H1 (cell line): Measurements from ENCODE around the gene FSD1. TPM values are rescaled to one million over a fixed set of nuclear protein-coding genes. Genes with fewer than 3 reads are reported as not detected.

Source experiments
- CTCF ChIA-PET: fragments of 300-600 bp; sonication (Branson Sonifier 250); formaldehyde crosslinking; loops from one replicate; lab custom pipeline; 2021; ENCODE audit not compliant: partially characterized antibody; lab: Charles Lee
- POLR2A ChIA-PET: fragments of 300-600 bp; sonication (Branson Sonifier 250); formaldehyde crosslinking; loops from one replicate; lab custom pipeline; 2021; ENCODE audit warnings: inconsistent platforms; ENCODE audit not compliant: partially characterized antibody; lab: Charles Lee
- DNase-seq, 2 experiments: peaks; one replicate each; pipeline versions ENCODE4 v3.0.0 to v3.0.0-alpha.2; 2010 to 2022; ENCODE audit warnings: low spot score in 2 of 2, low read depth in 1 of 2, mixed read lengths in 1 of 2
- FAIRE-seq: peaks from 2 replicates; lab custom pipeline; 2011; peaks lifted over from hg19 to GRCh38; lab: Jason Lieb, UNC
- H2AFZ ChIP-seq: 2 replicates; pipeline ENCODE4 v1.8.1; 2012; ENCODE audit warnings: low read length, inconsistent platforms
- H2AK5ac ChIP-seq: 2 replicates; pipeline ENCODE4 v1.6.1; 2013; ENCODE audit warnings: low read depth, low read length
- H2BK120ac ChIP-seq: replicated peaks from 2 replicates; pipeline ENCODE3; 2013; ENCODE audit warnings: low read depth, low read length, inconsistent platforms
- H2BK12ac ChIP-seq: 2 replicates; pipeline ENCODE4 v1.6.1; 2013; ENCODE audit warnings: low read depth, low read length
- H2BK15ac ChIP-seq: 2 replicates; pipeline ENCODE4 v1.6.1; 2013; ENCODE audit warnings: low read length
- H2BK20ac ChIP-seq: 2 replicates; pipeline ENCODE4 v1.6.1; 2013; ENCODE audit warnings: low read length
- H2BK5ac ChIP-seq: 2 replicates; pipeline ENCODE4 v1.6.1; 2013; ENCODE audit warnings: low read depth, low read length
- H3K14ac ChIP-seq: 2 replicates; pipeline ENCODE4 v1.6.1; 2013; ENCODE audit warnings: inconsistent platforms; ENCODE audit not compliant: insufficient read length
- H3K18ac ChIP-seq: 2 replicates; pipeline ENCODE4 v1.6.1; 2013; ENCODE audit warnings: low read length; ENCODE audit errors: extremely low read depth
- H3K23ac ChIP-seq: 2 replicates; pipeline ENCODE4 v1.6.1; 2013; ENCODE audit warnings: inconsistent platforms; ENCODE audit not compliant: insufficient read length
- H3K23me2 ChIP-seq: 2 replicates; pipeline ENCODE4 v1.6.1; 2013; ENCODE audit warnings: low read depth, low read length
- H3K27ac ChIP-seq: 2 replicates; pipeline ENCODE4 v1.6.1; 2011; ENCODE audit warnings: low read depth, low read length, inconsistent platforms
- H3K27me3 ChIP-seq, 4 experiments: replicated peaks in 1 of 4; 1 replicate in 1 of 4; 2 replicates in 3 of 4; pipeline versions ENCODE4 v1.6.1 to v1.8.1; 2011 to 2013; ENCODE audit warnings: low read length in 3 of 4, mild to moderate bottlenecking in 3 of 4, inconsistent platforms in 2 of 4, mixed read lengths in 2 of 4, moderate library complexity in 1 of 4; ENCODE audit not compliant: control insufficient read depth in 3 of 4, insufficient read depth in 3 of 4; ENCODE audit errors: extremely low read depth in 1 of 4
- H3K36me3 ChIP-seq, 4 experiments: 2 replicates each; pipeline versions ENCODE4 v1.6.1 to v1.8.1; 2011 to 2013; ENCODE audit warnings: mild to moderate bottlenecking in 4 of 4, low read length in 3 of 4, moderate library complexity in 2 of 4, control low read depth in 1 of 4, inconsistent platforms in 1 of 4; ENCODE audit not compliant: insufficient read depth in 4 of 4, control insufficient read depth in 2 of 4
- H3K4ac ChIP-seq: replicated peaks from 2 replicates; pipeline ENCODE3; 2013; ENCODE audit warnings: low read length, low read depth, mixed read lengths, inconsistent platforms; ENCODE audit not compliant: insufficient read length
- H3K4me1 ChIP-seq, 4 experiments: replicated peaks in 1 of 4; 1 replicate in 1 of 4; 2 replicates in 3 of 4; pipeline versions ENCODE4 v1.6.1 to v1.8.1; 2011 to 2013; ENCODE audit warnings: low read length in 3 of 4, inconsistent platforms in 2 of 4, mixed read lengths in 1 of 4; ENCODE audit not compliant: insufficient read depth in 4 of 4, control insufficient read depth in 3 of 4
- H3K4me2 ChIP-seq, 2 experiments: 2 replicates each; pipeline versions ENCODE4 v1.6.1 to v1.8.1; 2011 to 2013; ENCODE audit warnings: low read depth in 2 of 2, low read length in 2 of 2, control low read depth in 1 of 2, inconsistent platforms in 1 of 2, mild to moderate bottlenecking in 1 of 2; ENCODE audit not compliant: insufficient read depth in 1 of 2
- H3K4me3 ChIP-seq, 4 experiments: fragments of 200-600, 300-600 bp in 1 of 4; sonication (generic), shearing (Covaris generic), sonication (Bioruptor Twin) in 1 of 4; 2 replicates each; pipeline versions ENCODE4 v1.5.1 to v1.8.1; 2011 to 2016; ENCODE audit warnings: low read length in 4 of 4, low read depth in 3 of 4, control low read depth in 2 of 4, inconsistent platforms in 2 of 4, mild to moderate bottlenecking in 2 of 4, mixed read lengths in 1 of 4, moderate library complexity in 1 of 4; ENCODE audit not compliant: insufficient read depth in 2 of 4; ENCODE audit errors: extremely low read depth in 1 of 4
- H3K56ac ChIP-seq: replicated peaks from 2 replicates; pipeline ENCODE3; 2013; ENCODE audit warnings: low read depth, mild to moderate bottlenecking, mixed read lengths, low read length, inconsistent platforms; ENCODE audit not compliant: insufficient read length
- H3K79me1 ChIP-seq: 2 replicates; pipeline ENCODE4 v1.6.1; 2013; ENCODE audit warnings: low read depth, low read length, control low read depth
- H3K79me2 ChIP-seq, 2 experiments: 2 replicates each; pipeline versions ENCODE4 v1.6.1 to v1.8.1; 2012 to 2013; ENCODE audit warnings: low read length in 2 of 2, mild to moderate bottlenecking in 2 of 2, inconsistent platforms in 1 of 2; ENCODE audit not compliant: insufficient read depth in 2 of 2, control insufficient read depth in 1 of 2
- H3K9ac ChIP-seq, 4 experiments: replicated peaks in 1 of 4; 1 replicate in 1 of 4; 2 replicates in 3 of 4; pipeline versions ENCODE4 v1.6.1 to v1.8.1; 2011 to 2013; ENCODE audit warnings: low read depth in 3 of 4, low read length in 3 of 4, control low read depth in 2 of 4, mild to moderate bottlenecking in 2 of 4, moderate library complexity in 2 of 4, inconsistent platforms in 1 of 4; ENCODE audit errors: extremely low read depth in 1 of 4
- H3K9me3 ChIP-seq, 2 experiments: 2 replicates each; pipeline versions ENCODE4 v1.6.1 to v1.8.1; 2012 to 2013; ENCODE audit warnings: mild to moderate bottlenecking in 2 of 2, moderate library complexity in 2 of 2, control low read depth in 1 of 2, inconsistent platforms in 1 of 2, low read depth in 1 of 2, low read length in 1 of 2, mixed read lengths in 1 of 2; ENCODE audit not compliant: insufficient read depth in 2 of 2
- H4K20me1 ChIP-seq, 2 experiments: replicated peaks in 1 of 2; 2 replicates each; pipeline versions ENCODE3 to v1.8.1; 2011 to 2013; ENCODE audit warnings: inconsistent platforms in 2 of 2, low read length in 2 of 2, mild to moderate bottlenecking in 1 of 2; ENCODE audit not compliant: insufficient read depth in 2 of 2, control insufficient read depth in 1 of 2
- H4K5ac ChIP-seq: 2 replicates; pipeline ENCODE4 v1.6.1; 2013; ENCODE audit warnings: low read length, low read depth, mixed read lengths, inconsistent platforms; ENCODE audit not compliant: insufficient read length
- H4K8ac ChIP-seq: 2 replicates; pipeline ENCODE4 v1.8.0; 2013; ENCODE audit warnings: mild to moderate bottlenecking, moderate library complexity, low read length, inconsistent platforms; ENCODE audit not compliant: insufficient read depth; ENCODE audit errors: extremely low read depth
- H4K91ac ChIP-seq: replicated peaks from 2 replicates; pipeline ENCODE3; 2013; ENCODE audit warnings: low read length, mixed read lengths, inconsistent platforms; ENCODE audit not compliant: insufficient read length
- BACH1 ChIP-seq: IDR thresholded peaks from 2 replicates; pipeline ENCODE4 v1.6.1; 2012; ENCODE audit warnings: low read length, improper control_type of control experiment
- BCL11A ChIP-seq, 2 experiments: IDR thresholded peaks; one replicate each; pipeline ENCODE4 v1.6.1; 2011; ENCODE audit warnings: low read depth in 2 of 2, low read length in 2 of 2, mild to moderate bottlenecking in 2 of 2
- BRCA1 ChIP-seq: IDR thresholded peaks from 2 replicates; pipeline ENCODE4 v1.6.1; 2012; ENCODE audit warnings: low read depth, low read length, improper control_type of control experiment
- CHD1 ChIP-seq: IDR thresholded peaks from 2 replicates; pipeline ENCODE4 v1.6.1; 2012; ENCODE audit warnings: low read depth, low read length, improper control_type of control experiment
- CTBP2 ChIP-seq: IDR thresholded peaks from 2 replicates; pipeline ENCODE4 v1.7.0; 2011; ENCODE audit warnings: borderline replicate concordance, mild to moderate bottlenecking, moderate library complexity, mixed read lengths, low read length; ENCODE audit not compliant: insufficient read depth, insufficient read length
- EZH2 ChIP-seq: fragments of 200-600 bp; sonication (generic); IDR thresholded peaks from 2 replicates; pipeline ENCODE4 v1.7.1; 2012; ENCODE audit warnings: low read depth, mild to moderate bottlenecking, moderate library complexity, low read length, inconsistent platforms; ENCODE audit not compliant: severe bottlenecking
- KDM4A ChIP-seq: IDR thresholded peaks from one replicate; pipeline ENCODE4 v1.7.1; 2012; ENCODE audit warnings: low read depth, mild to moderate bottlenecking, moderate library complexity, low read length, inconsistent platforms; ENCODE audit not compliant: severe bottlenecking
- POU5F1 ChIP-seq: IDR thresholded peaks from 2 replicates; pipeline ENCODE4 v1.6.1; 2011; ENCODE audit warnings: low read depth, mild to moderate bottlenecking, low read length, moderate library complexity
- RBBP5 ChIP-seq: IDR thresholded peaks from 2 replicates; pipeline ENCODE4 v1.7.1; 2012; ENCODE audit warnings: low read depth, mild to moderate bottlenecking, inconsistent platforms, low read length, moderate library complexity, borderline replicate concordance
- RFX5 ChIP-seq: IDR thresholded peaks from 2 replicates; pipeline ENCODE4 v1.6.1; 2011; ENCODE audit warnings: low read depth, low read length, improper control_type of control experiment, borderline replicate concordance
- SP4 ChIP-seq: IDR thresholded peaks from 2 replicates; pipeline ENCODE4 v1.6.1; 2012; ENCODE audit warnings: low read length, inconsistent platforms
- TAF1 ChIP-seq: IDR thresholded peaks from 2 replicates; pipeline ENCODE4 v1.6.1; 2011; ENCODE audit warnings: mild to moderate bottlenecking, low read depth, low read length
- WGBS, 2 experiments: shearing (Covaris generic) in 1 of 2; methylation state at CpG; one replicate each; pipeline versions ENCODE4 v1.1.6 to v1.1.7; 2013 to 2015; ENCODE audit warnings: low lambda C conversion rate in 2 of 2, mixed read lengths in 2 of 2, inconsistent platforms in 1 of 2, low coverage in 1 of 2, missing lambda C conversion rate in 1 of 2; ENCODE audit not compliant: insufficient replicate concordance in 2 of 2, insufficient coverage in 1 of 2, insufficient read length in 1 of 2; ENCODE audit errors: extremely low coverage in 1 of 2, missing lambda C conversion rate in 1 of 2; 5-methylcytosine and 5-hydroxymethylcytosine counted together
- polyA plus RNA-seq, 7 experiments: library from polyadenylated mRNA; depleted of rRNA in 3 of 7; stranded (reverse) in 5 of 7; unstranded in 2 of 7; fragments of >200 nt in 5 of 7; fragments of 200-250 nt in 2 of 7; gene quantifications; 1 replicate in 5 of 7; 2 replicates in 1 of 7; 4 replicates in 1 of 7; pipeline versions ENCODE4 v1.2.1 to v1.2.3, GENCODE V29; 2011 to 2013; ENCODE audit warnings: missing spikeins in 2 of 7, mixed read lengths in 2 of 7
- total RNA-seq: library from RNA; stranded (reverse); fragmentation: NEBNext Ultra II Directional; extraction: Animal tissue kit (Norgen Biotek cat#: 25700); gene quantifications from 2 replicates; pipeline ENCODE4 v1.2.1, GENCODE V29; 2021

The FSD1 gene
- total and polyA plus RNA-seq, 2 of the 8 experiments (the other 6 are each of a cell fraction or from before 2014, with no cell fraction given), result 58.8 to 181 TPM

DNA sequence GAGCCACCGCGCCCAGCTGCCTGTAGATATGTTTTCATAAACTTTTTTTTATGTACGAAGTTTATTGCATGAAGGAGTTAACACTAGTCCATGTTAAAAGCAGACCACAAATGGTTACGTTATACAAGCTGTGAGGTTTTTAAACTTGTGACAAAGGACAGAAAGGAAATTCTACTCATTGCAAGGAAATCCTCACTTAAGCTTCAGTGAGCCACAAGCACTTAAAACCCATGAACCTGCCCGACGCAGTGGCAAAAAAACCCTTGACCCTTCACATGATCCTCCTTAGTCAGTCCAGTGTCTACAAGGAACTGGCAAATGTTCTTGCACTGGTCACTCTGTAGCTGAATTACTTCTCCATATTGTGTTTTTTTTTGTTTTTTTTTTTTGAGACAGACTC lies 43.1 kb downstream of the FSD1 start:
- no peaks in the 10 kb centered on the region for H3K79me1 ChIP-seq
- H3K14ac ChIP-seq, result no peak overlapping the region
- CTCF ChIA-PET, result interaction anchor here (0.8 to 20.4 kb wide), 4 partner anchors 10 to 76 kb away, joined by 3 to 311 read pairs (median 3); partner anchors contain the start of gene SHD
- no peaks in the 10 kb centered on the region for H3K9me3 ChIP-seq
- FAIRE-seq (no peak), DNase-seq (no peak)
- no peak overlapping the region for H2AFZ ChIP-seq
- no peak overlapping the region for H3K4me2 ChIP-seq
- TF ChIP-seq RBBP5 (no peak), TAF1 (no peak), EZH2 (no peak), CTBP2 (no peak), BACH1 (no peak), KDM4A (no peak), CHD1 (no peak), BRCA1 (no peak), POU5F1 (no peak), BCL11A (IDR thresholded peaks at IDR 0.05; ENCODE audit: low read depth in 2 of 2, low read length in 2 of 2) (no peak), SP4 (no peak), RFX5 (no peak)
- no peak overlapping the region for H2AK5ac ChIP-seq
- 86% methylated on average over 6 of the region's 6 CpGs; no CpG with 5 or more reads in 1 of the 2 experiments for WGBS, 2 experiments
- no peak overlapping the region for H3K27ac ChIP-seq
- H3K18ac ChIP-seq, result no peak overlapping the region
- H3K9ac ChIP-seq, result no peak overlapping the region
- no peak overlapping the region for H3K4me3 ChIP-seq
- no peak overlapping the region for H3K23ac ChIP-seq
- H4K8ac ChIP-seq, result no peak overlapping the region
- peaks cover 0 to 5% of the 10 kb centered on the region in 2 experiments; a peak in 1 of 4 replicates for H3K79me2 ChIP-seq
- no peak overlapping the region for H2BK5ac ChIP-seq
- H4K5ac ChIP-seq, result no peak overlapping the region
- peaks cover 5% of the 10 kb centered on the region; the same call in 1 of the 2 replicates for H3K23me2 ChIP-seq
- no peak overlapping the region for H3K4ac ChIP-seq
- H2BK120ac ChIP-seq, result no peak overlapping the region
- no peak overlapping the region for H2BK15ac ChIP-seq
- H4K20me1 ChIP-seq, result peaks cover 0 to 10% of the 10 kb centered on the region in 2 experiments
- POLR2A ChIA-PET, result interaction anchor here (0.7 to 0.8 kb wide), 3 partner anchors 41 to 174 kb away, joined by 3 to 4 read pairs (median 3); no protein-coding TSS in a partner anchor
- no peak overlapping the region for H2BK20ac ChIP-seq
- H2BK12ac ChIP-seq, result no peak overlapping the region
- H3K36me3 ChIP-seq, result peaks cover 0 to 16% (median 5%) of the 10 kb centered on the region in 4 experiments; a peak in 5 of 8 replicates
- no peaks in the 10 kb centered on the region for H3K27me3 ChIP-seq
- peaks cover 0 to 8% (median 4%) of the 10 kb centered on the region in 4 experiments; a peak in 5 of 7 replicates for H3K4me1 ChIP-seq
- H3K56ac ChIP-seq, result no peak overlapping the region
- H4K91ac ChIP-seq, result no peak overlapping the region
